ENCODE measurements around the gene PGF. TPM values are rescaled to one million over a fixed set of nuclear protein-coding genes. Genes with fewer than 3 reads are reported as not detected.

Gene PGF
- total and polyA plus RNA-seq, 2 of the 13 experiments (the other 11 are each of a cell fraction or from before 2014, with no cell fraction given), result 10.7 to 27.5 TPM

GRCh38 chr14:74922752-74923401 lies 32.5 kb downstream of the PGF start, which contains the start of gene RPS6KL1 (continued):
- peak; percentile 77 for TF ChIP-seq HNRNPK (IDR thresholded peaks at IDR 0.05; ENCODE audit: low read depth, low read length, poor library complexity, severe bottlenecking)
- 0 out of 2 replicates have a peak, but pooled peaks have one; percentile 53 for TF ChIP-seq JUN (CRISPR knock-in tag; IDR thresholded peaks at IDR 0.05)

DNA sequence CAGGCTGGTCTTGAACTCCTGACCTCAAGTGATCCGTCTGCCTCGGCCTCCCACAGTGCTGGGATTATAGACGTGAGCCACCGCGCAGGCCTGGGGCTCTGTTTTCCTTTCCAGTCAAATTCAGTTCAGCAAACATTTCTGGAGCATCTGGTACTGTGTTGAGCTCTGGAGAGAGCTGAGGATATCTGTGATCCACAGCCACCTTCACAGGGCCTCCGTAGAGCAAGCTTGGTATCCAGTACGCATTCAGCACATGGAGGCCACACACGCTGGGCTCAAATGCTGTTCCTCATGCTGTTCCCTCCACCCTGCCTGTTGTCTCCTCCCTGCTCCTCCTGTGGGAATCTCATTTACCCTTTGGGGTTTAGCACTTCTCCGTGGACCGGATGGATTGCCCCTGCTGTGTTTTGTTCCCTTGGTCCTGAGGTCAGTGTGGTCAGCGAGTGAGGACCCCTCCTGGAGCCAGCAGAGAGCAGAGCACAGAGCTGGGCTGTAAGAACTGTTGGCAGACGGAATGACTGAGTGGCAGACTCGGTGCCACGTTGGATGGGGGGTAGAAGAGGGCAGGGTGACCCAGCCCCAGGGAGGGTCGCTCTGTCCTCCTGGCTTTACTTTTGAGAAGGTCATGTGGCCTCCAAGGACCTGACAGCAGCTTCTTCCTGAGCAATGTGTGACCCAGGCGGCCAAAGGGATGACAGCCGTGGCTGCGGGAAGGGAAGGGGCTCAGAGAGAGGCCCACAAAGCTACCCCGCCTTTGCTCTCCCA lies 33.2 kb downstream of the PGF start:
- Histone ChIP-seq H3K79me2 (ENCODE audit: insufficient read depth, low read length) (no peaks in the 10 kb centered on the region), H2AFZ (ENCODE audit: low read length) (no peak overlapping the region), H3K4me3 (replicated peaks in 1 of 3; ENCODE audit: insufficient read depth in 1 of 3, low read depth in 2 of 3, low read length in 3 of 3) (peak overlapping the region; percentile 83 to 97 (median 90); a peak in 5 of 6 replicates), H3K27ac (ENCODE audit: extremely low read length, insufficient read depth, low read length) (no peak overlapping the region), H4K20me1 (ENCODE audit: insufficient read depth, low read length) (no peaks in the 10 kb centered on the region), H3K9me3 (ENCODE audit: low read length) (no peaks in the 10 kb centered on the region), H3K9ac (ENCODE audit: insufficient read depth, low read depth, low read length) (peak overlapping the region; percentile 89), H3K36me3 (replicated peaks in 1 of 2; ENCODE audit: control insufficient read depth in 1 of 2, insufficient read depth in 2 of 2, low read length in 2 of 2) (no peaks in the 10 kb centered on the region), H3K4me2 (ENCODE audit: low read depth, low read length) (peak overlapping the region; percentile 72), H3K4me1 (ENCODE audit: insufficient read depth, low read length) (peaks cover 13% of the 10 kb centered on the region), H3K27me3 (ENCODE audit: control insufficient read depth in 1 of 2, insufficient read depth in 2 of 2, low read length in 2 of 2) (no peaks in the 10 kb centered on the region; a peak in 2 of 5 replicates)
- ChIA-PET CTCF (ENCODE audit: low intra/inter-chr PET ratio, low total read pairs) (no interaction called here), POLR2A (interaction anchor here (0.8 to 2.0 kb wide), 14 partner anchors 10 to 167 kb away, joined by 3 to 16 read pairs (median 4); partner anchors contain the start of genes ACYP1, EIF2B2, PGF and PROX2)
- TF ChIP-seq ZNF609 (CRISPR knock-in tag; IDR thresholded peaks at IDR 0.05; ENCODE audit: borderline replicate concordance) (peak; percentile 35; the same call in 1 of the 2 replicates), ZNF816 (CRISPR knock-in tag; IDR thresholded peaks at IDR 0.05; ENCODE audit: borderline replicate concordance) (0 out of 2 replicates have a peak, but pooled peaks have one; percentile 54), KDM1A (CRISPR knock-in tag; IDR thresholded peaks at IDR 0.05) (peak; percentile 91), ZNF670 (CRISPR knock-in tag; IDR thresholded peaks at IDR 0.05; ENCODE audit: borderline replicate concordance) (0 out of 2 replicates have a peak, but pooled peaks have one; percentile 10), ZMYM3 (CRISPR knock-in tag; IDR thresholded peaks at IDR 0.05) (peak; percentile 90), ZNF496 (CRISPR knock-in tag; IDR thresholded peaks at IDR 0.05; ENCODE audit: insufficient replicate concordance) (no peak), ZNF33B (CRISPR knock-in tag; IDR thresholded peaks at IDR 0.05) (0 out of 2 replicates have a peak, but pooled peaks have one; percentile 29), ADNP (CRISPR knock-in tag; IDR thresholded peaks at IDR 0.05) (0 out of 2 replicates have a peak, but pooled peaks have one; percentile 30)
- TF ChIP-seq, protein P1, sequence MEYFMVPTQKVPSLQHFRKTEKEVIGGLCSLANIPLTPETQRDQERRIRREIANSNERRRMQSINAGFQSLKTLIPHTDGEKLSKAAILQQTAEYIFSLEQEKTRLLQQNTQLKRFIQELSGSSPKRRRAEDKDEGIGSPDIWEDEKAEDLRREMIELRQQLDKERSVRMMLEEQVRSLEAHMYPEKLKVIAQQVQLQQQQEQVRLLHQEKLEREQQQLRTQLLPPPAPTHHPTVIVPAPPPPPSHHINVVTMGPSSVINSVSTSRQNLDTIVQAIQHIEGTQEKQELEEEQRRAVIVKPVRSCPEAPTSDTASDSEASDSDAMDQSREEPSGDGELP (IDR thresholded peaks at IDR 0.05; ENCODE audit: borderline replicate concordance, low read depth), result no peak
- peak; percentile 27 for ATAC-seq
- intact Hi-C loops (cut with micrococcal nuclease; ENCODE audit: unreplicated experiment) (no loop called here), in situ Hi-C loops (cut with HindIII; ENCODE audit: extremely low pct_ligation_motif_present, low pct_unique_long_range_greater_than_20kb) (no loop called here)
- TSS peak; percentile 74 for BruUV-seq (replicated peaks)
- WGBS (ENCODE audit: low lambda C conversion rate), result 50% methylated on average over 16 of the region's 19 CpGs
- DNase-seq (ENCODE audit: low spot score), result no peak
- FAIRE-seq, result no peak
